HFFc6 (cell line): ENCODE results near the gene BTBD10. TPM values are rescaled to one million over a fixed set of nuclear protein-coding genes. Genes with fewer than 3 reads are reported as not detected.

Experiments used
- DNase-seq: peaks from one replicate; pipeline ENCODE4 v3.0.0-alpha.2; 2018
- H3K27ac Mint-ChIP-seq: 2 replicates; pipeline ENCODE4 v1.8.0; 2020; ENCODE audit warnings: mild to moderate bottlenecking, mixed read lengths
- H3K27me3 Mint-ChIP-seq: 2 replicates; pipeline ENCODE4 v1.8.0; 2021; ENCODE audit warnings: mild to moderate bottlenecking, moderate library complexity, mixed read lengths; ENCODE audit not compliant: insufficient read depth
- H3K36me3 Mint-ChIP-seq: 2 replicates; pipeline ENCODE4 v1.8.0; 2021; ENCODE audit warnings: low read depth, mixed read lengths
- H3K4me1 Mint-ChIP-seq: 2 replicates; pipeline ENCODE4 v1.8.0; 2020; ENCODE audit warnings: low read depth, mixed read lengths
- H3K4me3 Mint-ChIP-seq: 2 replicates; pipeline ENCODE4 v1.8.0; 2020; ENCODE audit warnings: mild to moderate bottlenecking, moderate library complexity, mixed read lengths
- H3K9me3 Mint-ChIP-seq: 2 replicates; pipeline ENCODE4 v1.8.0; 2020; ENCODE audit warnings: mild to moderate bottlenecking, mixed read lengths
- CTCF ChIP-seq: fragments of 200-600 bp; sonication (generic); IDR thresholded peaks from 2 replicates; pipeline ENCODE4 v1.5.0; 2021; ENCODE audit warnings: antibody characterized with exemption, mild to moderate bottlenecking
- total RNA-seq, 6 experiments: library from RNA; stranded (reverse); fragmentation: NEBNext Ultra II Directional; extraction: Animal tissue kit (Norgen Biotek cat#: 25700); gene quantifications; 2 replicates in 1 of 6; 3 replicates in 5 of 6; pipeline ENCODE4 v1.2.3, GENCODE V29; 2021

Gene BTBD10
- total RNA-seq, 6 experiments from 2014 or later, result 30.3 to 37.2 (median 35.0) TPM

- Mint-ChIP-seq H3K27me3 (peaks cover 2% of the 10 kb centered on the region; the same call in 1 of the 2 replicates), H3K27ac (no peak overlapping the region), H3K4me3 (no peak overlapping the region), H3K4me1 (peaks cover 31% of the 10 kb centered on the region), H3K9me3 (no peaks in the 10 kb centered on the region), H3K36me3 (no peaks in the 10 kb centered on the region)
- no peak for DNase-seq
- no peak for TF ChIP-seq CTCF
These were observed 107.8 kb downstream of the BTBD10 start for GRCh38 chr11:13355191-13355590.

- peak; percentile 17 for DNase-seq
- Mint-ChIP-seq H3K36me3 (no peaks in the 10 kb centered on the region), H3K4me3 (no peak overlapping the region), H3K4me1 (peaks cover 22% of the 10 kb centered on the region), H3K9me3 (no peaks in the 10 kb centered on the region), H3K27ac (no peak overlapping the region), H3K27me3 (peaks cover 2% of the 10 kb centered on the region; the same call in 1 of the 2 replicates)
- peak; percentile 69 for TF ChIP-seq CTCF
These were observed 108.7 kb downstream of the BTBD10 start for GRCh38 chr11:13354335-13354734.

- Mint-ChIP-seq H3K27me3 (peaks cover 2% of the 10 kb centered on the region; the same call in 1 of the 2 replicates), H3K4me1 (peaks cover 8% of the 10 kb centered on the region), H3K9me3 (no peaks in the 10 kb centered on the region), H3K36me3 (no peaks in the 10 kb centered on the region), H3K27ac (no peak overlapping the region), H3K4me3 (no peak overlapping the region)
- no peak for TF ChIP-seq CTCF
- DNase-seq, result no peak
These were observed 110.3 kb downstream of the BTBD10 start for GRCh38 chr11:13352711-13353110.

- no peak for DNase-seq
- no peaks in the 10 kb centered on the region for H3K27me3 Mint-ChIP-seq
- no peak overlapping the region for H3K4me3 Mint-ChIP-seq
- H3K27ac Mint-ChIP-seq, result no peak overlapping the region
- no peak for TF ChIP-seq CTCF
- no peaks in the 10 kb centered on the region for H3K36me3 Mint-ChIP-seq
- H3K9me3 Mint-ChIP-seq, result no peaks in the 10 kb centered on the region
- peaks cover 17% of the 10 kb centered on the region for H3K4me1 Mint-ChIP-seq
These were observed 113.4 kb downstream of the BTBD10 start for GRCh38 chr11:13349581-13349980.

GRCh38 chr11:13349046-13349445 is 114.0 kb downstream of the BTBD10 start:
- TF ChIP-seq CTCF, result no peak
- Mint-ChIP-seq H3K27me3 (no peaks in the 10 kb centered on the region), H3K4me1 (peaks cover 17% of the 10 kb centered on the region), H3K27ac (no peak overlapping the region), H3K4me3 (no peak overlapping the region), H3K9me3 (no peaks in the 10 kb centered on the region), H3K36me3 (no peaks in the 10 kb centered on the region)
- DNase-seq, result no peak

- no peak for DNase-seq
- no peak for TF ChIP-seq CTCF
These were observed 114.7 kb downstream of the BTBD10 start for GRCh38 chr11:13348305-13348704.

More at GRCh38 chr11:13348305-13348704, 114.7 kb downstream of the BTBD10 start:
- Mint-ChIP-seq H3K27me3 (no peaks in the 10 kb centered on the region), H3K9me3 (no peaks in the 10 kb centered on the region), H3K4me3 (no peak overlapping the region), H3K27ac (no peak overlapping the region), H3K4me1 (peaks cover 20% of the 10 kb centered on the region), H3K36me3 (no peaks in the 10 kb centered on the region)
